ENCODE results near the gene SHC2. TPM values are rescaled to one million over a fixed set of nuclear protein-coding genes. Genes with fewer than 3 reads are reported as not detected.
"Not testable (repeated sequence)": the region's sequence is repeated elsewhere in the genome, so short reads cannot be mapped to it uniquely, and the experiment has no call there.

The SHC2 gene
- total RNA-seq, 1 donor from 2014 or later = 26.0 TPM

DNA sequence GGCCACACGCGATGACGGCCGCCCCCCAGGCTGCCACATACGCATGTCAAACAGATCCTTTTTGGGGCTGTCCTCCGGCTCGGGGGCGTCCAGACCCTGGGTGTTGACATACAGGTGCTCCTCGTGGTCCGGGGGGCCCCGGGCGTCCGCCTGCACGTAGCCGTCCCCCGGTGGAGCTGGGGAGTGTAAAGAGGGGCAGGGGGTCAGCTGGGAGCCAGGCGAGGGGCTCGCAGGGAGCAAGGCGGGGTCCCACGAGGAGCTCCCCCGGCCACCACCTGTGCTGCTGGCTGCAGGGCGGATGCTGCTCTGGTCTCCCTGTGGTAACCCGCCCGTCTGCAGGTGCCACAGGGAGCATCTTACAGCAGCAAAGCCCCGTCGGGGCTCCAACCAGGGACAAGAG lies 35.8 kb downstream of the SHC2 start:
- Histone ChIP-seq H3K36me3 (peaks cover 0 to 4% of the 10 kb centered on the region in 2 donors), H3K4me3 (no peak overlapping the region), H3K4me1 (no peaks in the 10 kb centered on the region), H3K27me3 (no peaks in the 10 kb centered on the region), H3K27ac (no peak overlapping the region), H3K9me3 (no peaks in the 10 kb centered on the region)
- DNase-seq (ENCODE audit: extremely low spot score in 2 of 2) = no peak
- intact Hi-C loops (cut with DNase I) = no loop called here
- TF ChIP-seq POLR2AphosphoS5 (IDR thresholded peaks at IDR 0.05; ENCODE audit: insufficient read depth in 1 of 2, low read depth in 1 of 2) (no peak), POLR2A (IDR thresholded peaks at IDR 0.05) (no peak)

- Histone ChIP-seq H3K9me3 (no peaks in the 10 kb centered on the region), H3K4me3 (no peak overlapping the region), H3K36me3 (peaks cover 0 to 4% of the 10 kb centered on the region in 2 donors), H3K27me3 (no peaks in the 10 kb centered on the region), H3K4me1 (no peaks in the 10 kb centered on the region), H3K27ac (no peak overlapping the region)
- intact Hi-C loops (cut with DNase I) = no loop called here
- no peak for TF ChIP-seq POLR2A (IDR thresholded peaks at IDR 0.05)
- TF ChIP-seq POLR2AphosphoS5 (IDR thresholded peaks at IDR 0.05; ENCODE audit: insufficient read depth in 1 of 2, low read depth in 1 of 2) = no peak
- TF ChIP-seq, protein P1, sequence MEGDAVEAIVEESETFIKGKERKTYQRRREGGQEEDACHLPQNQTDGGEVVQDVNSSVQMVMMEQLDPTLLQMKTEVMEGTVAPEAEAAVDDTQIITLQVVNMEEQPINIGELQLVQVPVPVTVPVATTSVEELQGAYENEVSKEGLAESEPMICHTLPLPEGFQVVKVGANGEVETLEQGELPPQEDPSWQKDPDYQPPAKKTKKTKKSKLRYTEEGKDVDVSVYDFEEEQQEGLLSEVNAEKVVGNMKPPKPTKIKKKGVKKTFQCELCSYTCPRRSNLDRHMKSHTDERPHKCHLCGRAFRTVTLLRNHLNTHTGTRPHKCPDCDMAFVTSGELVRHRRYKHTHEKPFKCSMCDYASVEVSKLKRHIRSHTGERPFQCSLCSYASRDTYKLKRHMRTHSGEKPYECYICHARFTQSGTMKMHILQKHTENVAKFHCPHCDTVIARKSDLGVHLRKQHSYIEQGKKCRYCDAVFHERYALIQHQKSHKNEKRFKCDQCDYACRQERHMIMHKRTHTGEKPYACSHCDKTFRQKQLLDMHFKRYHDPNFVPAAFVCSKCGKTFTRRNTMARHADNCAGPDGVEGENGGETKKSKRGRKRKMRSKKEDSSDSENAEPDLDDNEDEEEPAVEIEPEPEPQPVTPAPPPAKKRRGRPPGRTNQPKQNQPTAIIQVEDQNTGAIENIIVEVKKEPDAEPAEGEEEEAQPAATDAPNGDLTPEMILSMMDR (IDR thresholded peaks at IDR 0.05) = no peak
- no peak for DNase-seq (ENCODE audit: extremely low spot score in 2 of 2)
Measured at GRCh38 chr19:424546-424945, 36.3 kb downstream of the SHC2 start.

GRCh38 chr19:423691-424466 lies 37.0 kb downstream of the SHC2 start:
- intact Hi-C loops (cut with DNase I) = no loop called here
- Histone ChIP-seq H3K9me3 (no peaks in the 10 kb centered on the region), H3K36me3 (peaks cover 0 to 4% of the 10 kb centered on the region in 2 donors), H3K4me1 (no peaks in the 10 kb centered on the region), H3K27me3 (no peaks in the 10 kb centered on the region), H3K4me3 (no peak overlapping the region), H3K27ac (no peak overlapping the region)
- no peak for DNase-seq (ENCODE audit: extremely low spot score in 2 of 2)
- TF ChIP-seq POLR2AphosphoS5 (IDR thresholded peaks at IDR 0.05; ENCODE audit: insufficient read depth in 1 of 2, low read depth in 1 of 2) (no peak), POLR2A (IDR thresholded peaks at IDR 0.05) (no peak)
- TF ChIP-seq, protein P1 (IDR thresholded peaks at IDR 0.05) = no peak

- H3K36me3 ChIP-seq; H3K27me3 ChIP-seq; H3K9me3 ChIP-seq; H3K27ac ChIP-seq; H3K4me1 ChIP-seq; H3K4me3 ChIP-seq; DNase-seq (ENCODE audit: extremely low spot score in 2 of 2); intact Hi-C loops (cut with DNase I): not testable (repeated sequence)
Measured at GRCh38 chr19:422917-423226, 38.0 kb downstream of the SHC2 start.

DNA sequence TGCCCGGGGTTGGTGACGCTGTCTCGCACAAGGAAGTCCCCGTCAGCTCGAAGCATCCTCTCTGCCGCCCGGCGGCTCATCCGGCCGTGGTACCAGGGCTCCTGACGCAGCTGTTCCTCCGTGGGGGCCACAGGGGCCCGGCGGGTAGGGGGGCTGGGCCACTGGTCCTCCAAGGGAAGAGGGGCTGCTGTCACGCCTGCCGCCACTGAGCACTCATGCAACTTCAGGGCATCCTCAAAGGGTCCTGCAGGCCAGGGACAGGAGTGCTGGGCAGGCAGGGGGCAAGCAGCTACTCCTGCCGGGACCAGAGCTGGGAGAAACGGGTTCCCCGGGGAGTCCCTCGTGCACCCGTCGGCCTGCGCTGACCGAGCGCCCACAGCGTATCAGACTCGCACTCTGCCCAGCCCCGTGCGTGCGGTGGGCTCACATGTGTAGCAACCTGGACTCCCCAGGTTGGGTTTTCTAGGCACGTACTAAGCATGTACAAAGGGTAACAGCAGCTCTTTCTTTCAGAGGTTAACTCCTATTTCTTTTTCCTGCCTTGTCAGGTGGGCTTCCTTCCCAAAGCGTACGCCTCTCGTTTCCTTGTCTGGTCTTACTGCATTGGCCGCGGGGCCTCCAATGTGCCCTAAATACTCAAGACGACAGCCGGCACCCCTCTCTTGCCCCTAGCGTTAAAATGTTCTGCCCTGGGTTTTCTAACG lies 38.5 kb downstream of the SHC2 start:
- Histone ChIP-seq H3K36me3 (peaks cover 0 to 4% of the 10 kb centered on the region in 2 donors), H3K4me1 (no peaks in the 10 kb centered on the region), H3K27me3 (no peaks in the 10 kb centered on the region), H3K9me3 (no peaks in the 10 kb centered on the region), H3K4me3 (no peak overlapping the region), H3K27ac (no peak overlapping the region)
- DNase-seq (ENCODE audit: extremely low spot score in 2 of 2) = no peak
- no peak for TF ChIP-seq POLR2A (IDR thresholded peaks at IDR 0.05)
- TF ChIP-seq, protein P1 (IDR thresholded peaks at IDR 0.05) = no peak
- TF ChIP-seq POLR2AphosphoS5 (IDR thresholded peaks at IDR 0.05; ENCODE audit: insufficient read depth in 1 of 2, low read depth in 1 of 2) = no peak
- intact Hi-C loops (cut with DNase I) = no loop called here

All from vagina (tissue), 2 donors.